ENCODE data around the gene PSORS1C2.

Gene PSORS1C2

DNA sequence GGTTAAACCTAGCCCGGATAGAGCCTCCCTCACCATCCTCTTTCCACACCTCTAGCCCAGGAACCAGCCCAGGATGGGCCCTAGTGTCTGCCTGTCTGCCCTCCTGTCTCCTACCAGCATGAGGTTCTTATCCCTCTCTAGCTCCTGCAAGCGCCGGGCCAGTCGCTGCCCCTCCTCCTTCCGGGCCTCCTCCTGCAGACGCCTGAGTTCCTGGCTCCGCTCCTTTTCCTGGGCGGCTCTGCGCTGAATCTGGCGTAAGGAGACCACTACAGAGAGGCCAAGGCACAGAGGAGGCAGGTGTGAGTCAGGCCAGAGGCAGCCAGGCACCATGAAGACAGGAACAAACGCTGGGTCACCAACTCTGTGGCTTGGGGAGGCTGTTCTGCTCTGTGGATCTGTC, 4.3 kb upstream of the PSORS1C2 start:
- no peak for TF ChIP-seq CTCF (IDR thresholded peaks at IDR 0.05; ENCODE audit: low read depth, low read length)

DNA sequence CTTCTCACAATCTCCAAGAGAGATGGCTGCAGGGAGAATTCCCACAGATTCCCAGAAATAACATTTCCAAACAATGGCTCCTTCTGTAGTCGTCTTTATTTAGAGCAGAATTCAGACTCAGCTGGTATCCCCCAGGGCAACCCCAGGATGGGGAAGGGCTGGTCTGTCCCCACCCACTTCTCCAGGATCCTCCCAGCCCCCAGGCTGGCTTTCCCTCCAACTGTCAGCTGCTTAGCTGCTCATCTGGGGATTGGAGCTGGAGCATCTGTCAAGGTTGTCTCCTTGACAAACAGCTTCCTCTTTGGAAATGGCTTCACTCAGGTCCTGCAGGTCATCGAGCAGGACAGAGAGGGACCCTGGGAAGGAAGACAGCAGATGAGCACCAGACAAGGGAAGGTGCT, 3.5 kb upstream of the PSORS1C2 start:
- no peak for DNase-seq (ENCODE audit: extremely low read depth, low read depth)
- TF ChIP-seq CTCF (IDR thresholded peaks at IDR 0.05; ENCODE audit: low read depth, low read length): no peak

More for the DNA sequence above, 4.3 kb upstream of the PSORS1C2 start:
- DNase-seq (ENCODE audit: extremely low read depth, low read depth): no peak

DNA sequence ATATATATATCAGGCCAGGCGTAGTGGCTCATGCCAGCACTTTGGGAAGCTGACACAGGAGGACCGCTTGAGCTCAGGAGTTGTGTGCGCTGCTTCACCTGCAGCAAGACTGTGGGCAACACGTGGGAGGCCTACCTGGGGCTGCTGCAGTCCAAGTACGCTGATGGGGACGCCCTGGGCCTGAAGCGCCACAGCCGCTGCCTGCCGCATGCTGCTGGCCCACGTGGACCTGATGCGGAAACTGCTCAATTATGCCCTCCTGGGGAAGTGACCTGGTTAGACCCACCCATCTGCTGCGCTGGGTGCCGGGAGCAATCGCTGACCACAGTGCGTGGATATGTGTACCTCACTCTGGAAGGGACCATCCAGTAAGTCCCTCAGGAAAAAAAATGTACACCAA, 1.8 kb upstream of the PSORS1C2 start:
- no peak for DNase-seq (ENCODE audit: extremely low read depth, low read depth)
- TF ChIP-seq CTCF (IDR thresholded peaks at IDR 0.05; ENCODE audit: low read depth, low read length): no peak

GRCh38 chr6:31139599-31139998, 733 bp upstream of the PSORS1C2 start:
- TF ChIP-seq CTCF (IDR thresholded peaks at IDR 0.05; ENCODE audit: low read depth, low read length): no peak
- no peak for DNase-seq (ENCODE audit: extremely low read depth, low read depth)

- no peak for DNase-seq (ENCODE audit: extremely low read depth, low read depth)
- no peak for TF ChIP-seq CTCF (IDR thresholded peaks at IDR 0.05; ENCODE audit: low read depth, low read length)
Measured at GRCh38 chr6:31135710-31136109, 3.2 kb downstream of the PSORS1C2 start.

- no peak for DNase-seq (ENCODE audit: extremely low read depth, low read depth)
- TF ChIP-seq CTCF (IDR thresholded peaks at IDR 0.05; ENCODE audit: low read depth, low read length): no peak
Measured at GRCh38 chr6:31132806-31133205, 6.1 kb downstream of the PSORS1C2 start.

- DNase-seq (ENCODE audit: extremely low read depth, low read depth): no peak
- no peak for TF ChIP-seq CTCF (IDR thresholded peaks at IDR 0.05; ENCODE audit: low read depth, low read length)
Measured at GRCh38 chr6:31131595-31131994, 7.3 kb downstream of the PSORS1C2 start.

All from AG09319 (cell line).